GM21423 (cell line): ENCODE data around the gene TUBA1A.
"Not testable (repeated sequence)": the region's sequence is repeated elsewhere in the genome, so short reads cannot be mapped to it uniquely, and the experiment has no call there.

ENCODE experiments used
- ATAC-seq: cut with Tn5 transposase; IDR thresholded peaks from one replicate; pipeline ENCODE4 v1.9.1; 2021; ENCODE audit warnings: mild to moderate bottlenecking, moderate library complexity; ENCODE audit not compliant: unreplicated experiment

TUBA1A gene

GRCh38 chr12:49160399-49160798, 28.5 kb downstream of the TUBA1A start:
- ATAC-seq = no peak

- no peak for ATAC-seq
Measured at GRCh38 chr12:49154221-49154620, 34.7 kb downstream of the TUBA1A start.

GRCh38 chr12:49147384-49147783, 41.5 kb downstream of the TUBA1A start:
- no peak for ATAC-seq

- no peak for ATAC-seq
Measured at GRCh38 chr12:49146406-49146805, 42.5 kb downstream of the TUBA1A start.

- no peak for ATAC-seq
Measured at GRCh38 chr12:49144384-49144783, 44.5 kb downstream of the TUBA1A start.

- no peak for ATAC-seq
Measured at GRCh38 chr12:49138999-49139398, 49.9 kb downstream of the TUBA1A start.

GRCh38 chr12:49138587-49138986, 50.3 kb downstream of the TUBA1A start:
- ATAC-seq = no peak

GRCh38 chr12:49137476-49137875, 51.4 kb downstream of the TUBA1A start:
- no peak for ATAC-seq

- not testable (repeated sequence) for ATAC-seq
Measured at GRCh38 chr12:49136997-49137396, 51.9 kb downstream of the TUBA1A start.
